ENCODE results near the gene FMO4.
"Not testable (repeated sequence)": the region's sequence is repeated elsewhere in the genome, so short reads cannot be mapped to it uniquely, and the experiment has no call there.

Gene FMO4

GRCh38 chr1:171366085-171366484 lies 52.1 kb downstream of the FMO4 start:
- Histone ChIP-seq H3K9me3 (ENCODE audit: low read depth, low read length) (no peaks in the 10 kb centered on the region), H3K4me3 (no peak overlapping the region), H3K36me3 (ENCODE audit: insufficient read depth, low read length) (no peaks in the 10 kb centered on the region), H3K9ac (ENCODE audit: insufficient read length) (no peak overlapping the region), H3K27ac (no peak overlapping the region)
- peak; percentile 63 for DNase-seq (ENCODE audit: low read depth, low spot score)
- TF ChIP-seq FOXP2 (optimal IDR thresholded peaks at IDR 0.05; ENCODE audit: control extremely low read depth, extremely low read length, insufficient read depth) (no peak), EZH2 (IDR thresholded peaks at IDR 0.05) (no peak), POLR2AphosphoS5 (IDR thresholded peaks at IDR 0.05; ENCODE audit: borderline replicate concordance, low read depth, low read length) (no peak)

GRCh38 chr1:171366816-171367215 lies 52.8 kb downstream of the FMO4 start:
- Histone ChIP-seq H3K4me3 (no peak overlapping the region), H3K9me3 (ENCODE audit: low read depth, low read length) (no peaks in the 10 kb centered on the region), H3K27ac (no peak overlapping the region), H3K9ac (ENCODE audit: insufficient read length) (no peak overlapping the region), H3K36me3 (ENCODE audit: insufficient read depth, low read length) (no peaks in the 10 kb centered on the region)
- TF ChIP-seq FOXP2 (optimal IDR thresholded peaks at IDR 0.05; ENCODE audit: control extremely low read depth, extremely low read length, insufficient read depth) (no peak), EZH2 (IDR thresholded peaks at IDR 0.05) (no peak), POLR2AphosphoS5 (IDR thresholded peaks at IDR 0.05; ENCODE audit: borderline replicate concordance, low read depth, low read length) (no peak)
- no peak for DNase-seq (ENCODE audit: low read depth, low spot score)

GRCh38 chr1:171367436-171367835 lies 53.5 kb downstream of the FMO4 start:
- no peak for TF ChIP-seq EZH2 (IDR thresholded peaks at IDR 0.05)
- TF ChIP-seq FOXP2 (optimal IDR thresholded peaks at IDR 0.05; ENCODE audit: control extremely low read depth, extremely low read length, insufficient read depth) = no peak
- no peak for TF ChIP-seq POLR2AphosphoS5 (IDR thresholded peaks at IDR 0.05; ENCODE audit: borderline replicate concordance, low read depth, low read length)
- Histone ChIP-seq H3K27ac (no peak overlapping the region), H3K4me3 (no peak overlapping the region), H3K9me3 (ENCODE audit: low read depth, low read length) (no peaks in the 10 kb centered on the region), H3K36me3 (ENCODE audit: insufficient read depth, low read length) (no peaks in the 10 kb centered on the region), H3K9ac (ENCODE audit: insufficient read length) (no peak overlapping the region)
- no peak for DNase-seq (ENCODE audit: low read depth, low spot score)

GRCh38 chr1:171372418-171373084 lies 58.6 kb downstream of the FMO4 start:
- H3K9me3 ChIP-seq (ENCODE audit: low read depth, low read length) = no peaks in the 10 kb centered on the region
- no peaks in the 10 kb centered on the region for H3K36me3 ChIP-seq (ENCODE audit: insufficient read depth, low read length)
- H3K4me3 ChIP-seq = no peak overlapping the region
- H3K9ac ChIP-seq (ENCODE audit: insufficient read length) = no peak overlapping the region
- no peak overlapping the region for H3K27ac ChIP-seq
- TF ChIP-seq EZH2 (IDR thresholded peaks at IDR 0.05) (no peak), POLR2AphosphoS5 (IDR thresholded peaks at IDR 0.05; ENCODE audit: borderline replicate concordance, low read depth, low read length) (no peak), FOXP2 (optimal IDR thresholded peaks at IDR 0.05; ENCODE audit: control extremely low read depth, extremely low read length, insufficient read depth) (no peak)
- no peak for DNase-seq (ENCODE audit: low read depth, low spot score)

- not testable (repeated sequence) for H3K9ac ChIP-seq (ENCODE audit: insufficient read length); H3K9me3 ChIP-seq (ENCODE audit: low read depth, low read length); H3K4me3 ChIP-seq; H3K27ac ChIP-seq; H3K36me3 ChIP-seq (ENCODE audit: insufficient read depth, low read length); DNase-seq (ENCODE audit: low read depth, low spot score)
Measured at GRCh38 chr1:171373357-171374122, 59.6 kb downstream of the FMO4 start.

GRCh38 chr1:171379846-171380245 lies 65.9 kb downstream of the FMO4 start:
- no peak overlapping the region for H3K9ac ChIP-seq (ENCODE audit: insufficient read length)
- TF ChIP-seq EZH2 (IDR thresholded peaks at IDR 0.05) = no peak
- no peak for TF ChIP-seq POLR2AphosphoS5 (IDR thresholded peaks at IDR 0.05; ENCODE audit: borderline replicate concordance, low read depth, low read length)
- TF ChIP-seq FOXP2 (optimal IDR thresholded peaks at IDR 0.05; ENCODE audit: control extremely low read depth, extremely low read length, insufficient read depth) = no peak
- H3K27ac ChIP-seq = no peak overlapping the region
- H3K36me3 ChIP-seq (ENCODE audit: insufficient read depth, low read length) = no peaks in the 10 kb centered on the region
- H3K4me3 ChIP-seq = no peak overlapping the region
- no peak for DNase-seq (ENCODE audit: low read depth, low spot score)
- H3K9me3 ChIP-seq (ENCODE audit: low read depth, low read length) = no peaks in the 10 kb centered on the region

- no peak overlapping the region for H3K4me3 ChIP-seq
- H3K27ac ChIP-seq = no peak overlapping the region
- H3K9ac ChIP-seq (ENCODE audit: insufficient read length) = no peak overlapping the region
- DNase-seq (ENCODE audit: low read depth, low spot score) = no peak
- no peaks in the 10 kb centered on the region for H3K9me3 ChIP-seq (ENCODE audit: low read depth, low read length)
- no peaks in the 10 kb centered on the region for H3K36me3 ChIP-seq (ENCODE audit: insufficient read depth, low read length)
- TF ChIP-seq FOXP2 (optimal IDR thresholded peaks at IDR 0.05; ENCODE audit: control extremely low read depth, extremely low read length, insufficient read depth) (no peak), EZH2 (IDR thresholded peaks at IDR 0.05) (no peak), POLR2AphosphoS5 (IDR thresholded peaks at IDR 0.05; ENCODE audit: borderline replicate concordance, low read depth, low read length) (no peak)
Measured at GRCh38 chr1:171381866-171382210, 67.9 kb downstream of the FMO4 start.

- DNase-seq (ENCODE audit: low read depth, low spot score) = no peak
- Histone ChIP-seq H3K27ac (no peak overlapping the region), H3K9me3 (ENCODE audit: low read depth, low read length) (no peaks in the 10 kb centered on the region), H3K4me3 (no peak overlapping the region), H3K9ac (ENCODE audit: insufficient read length) (no peak overlapping the region), H3K36me3 (ENCODE audit: insufficient read depth, low read length) (no peaks in the 10 kb centered on the region)
- TF ChIP-seq FOXP2 (optimal IDR thresholded peaks at IDR 0.05; ENCODE audit: control extremely low read depth, extremely low read length, insufficient read depth) (no peak), POLR2AphosphoS5 (IDR thresholded peaks at IDR 0.05; ENCODE audit: borderline replicate concordance, low read depth, low read length) (no peak), EZH2 (IDR thresholded peaks at IDR 0.05) (no peak)
Measured at GRCh38 chr1:171384496-171384895, 70.5 kb downstream of the FMO4 start.

GRCh38 chr1:171389171-171389570 lies 75.2 kb downstream of the FMO4 start:
- Histone ChIP-seq H3K4me3 (no peak overlapping the region), H3K27ac (no peak overlapping the region), H3K36me3 (ENCODE audit: insufficient read depth, low read length) (no peaks in the 10 kb centered on the region), H3K9me3 (ENCODE audit: low read depth, low read length) (no peaks in the 10 kb centered on the region), H3K9ac (ENCODE audit: insufficient read length) (no peak overlapping the region)
- no peak for DNase-seq (ENCODE audit: low read depth, low spot score)
- no peak for TF ChIP-seq FOXP2 (optimal IDR thresholded peaks at IDR 0.05; ENCODE audit: control extremely low read depth, extremely low read length, insufficient read depth)
- TF ChIP-seq EZH2 (IDR thresholded peaks at IDR 0.05) = no peak
- no peak for TF ChIP-seq POLR2AphosphoS5 (IDR thresholded peaks at IDR 0.05; ENCODE audit: borderline replicate concordance, low read depth, low read length)

- H3K9me3 ChIP-seq (ENCODE audit: low read depth, low read length); H3K9ac ChIP-seq (ENCODE audit: insufficient read length); H3K4me3 ChIP-seq; H3K36me3 ChIP-seq (ENCODE audit: insufficient read depth, low read length); DNase-seq (ENCODE audit: low read depth, low spot score); H3K27ac ChIP-seq: not testable (repeated sequence)
Measured at GRCh38 chr1:171390740-171391139, 76.8 kb downstream of the FMO4 start.
